Islet of Langerhans (tissue), 1 donor: ENCODE results near the gene ETV5.

ENCODE experiments used
- FAIRE-seq: peaks from one replicate; lab custom pipeline; 2011; peaks lifted over from hg19 to GRCh38; lab: Jason Lieb, UNC

Gene ETV5

GRCh38 chr3:186123012-186123411 lies 14.1 kb upstream of the ETV5 start:
- no peak for FAIRE-seq

GRCh38 chr3:186121968-186122367 lies 13.1 kb upstream of the ETV5 start:
- no peak for FAIRE-seq

GRCh38 chr3:186121278-186121677 lies 12.4 kb upstream of the ETV5 start:
- no peak for FAIRE-seq

GRCh38 chr3:186119499-186119898 lies 10.6 kb upstream of the ETV5 start:
- no peak for FAIRE-seq

- FAIRE-seq: no peak
These were observed 9.8 kb upstream of the ETV5 start for GRCh38 chr3:186118692-186119091.

GRCh38 chr3:186117521-186118134 lies 8.7 kb upstream of the ETV5 start:
- no peak for FAIRE-seq

GRCh38 chr3:186115239-186115996 lies 6.5 kb upstream of the ETV5 start:
- FAIRE-seq: no peak

GRCh38 chr3:186110975-186111974 lies 2.4 kb upstream of the ETV5 start:
- no peak for FAIRE-seq

- no peak for FAIRE-seq
These were observed 1.3 kb upstream of the ETV5 start for GRCh38 chr3:186109897-186110803.

GRCh38 chr3:186108106-186108940 lies 566 bp downstream of the ETV5 start:
- FAIRE-seq: no peak

- FAIRE-seq: no peak
These were observed 1.4 kb downstream of the ETV5 start for GRCh38 chr3:186107215-186108105.

- no peak for FAIRE-seq
These were observed 3.3 kb downstream of the ETV5 start for GRCh38 chr3:186105543-186105942.

GRCh38 chr3:186102687-186103086 lies 6.2 kb downstream of the ETV5 start:
- FAIRE-seq: no peak

GRCh38 chr3:186100398-186100797 lies 8.5 kb downstream of the ETV5 start:
- no peak for FAIRE-seq

GRCh38 chr3:186099178-186099577 lies 9.7 kb downstream of the ETV5 start:
- no peak for FAIRE-seq

- FAIRE-seq: no peak
These were observed 10.1 kb downstream of the ETV5 start for GRCh38 chr3:186098740-186099139.

GRCh38 chr3:186097663-186098451 lies 11.0 kb downstream of the ETV5 start:
- no peak for FAIRE-seq

- no peak for FAIRE-seq
These were observed 11.6 kb downstream of the ETV5 start for GRCh38 chr3:186097317-186097662.

- no peak for FAIRE-seq
These were observed 12.6 kb downstream of the ETV5 start for GRCh38 chr3:186096290-186096689.
